ENCODE measurements around the gene THOC1.

THOC1 gene

DNA sequence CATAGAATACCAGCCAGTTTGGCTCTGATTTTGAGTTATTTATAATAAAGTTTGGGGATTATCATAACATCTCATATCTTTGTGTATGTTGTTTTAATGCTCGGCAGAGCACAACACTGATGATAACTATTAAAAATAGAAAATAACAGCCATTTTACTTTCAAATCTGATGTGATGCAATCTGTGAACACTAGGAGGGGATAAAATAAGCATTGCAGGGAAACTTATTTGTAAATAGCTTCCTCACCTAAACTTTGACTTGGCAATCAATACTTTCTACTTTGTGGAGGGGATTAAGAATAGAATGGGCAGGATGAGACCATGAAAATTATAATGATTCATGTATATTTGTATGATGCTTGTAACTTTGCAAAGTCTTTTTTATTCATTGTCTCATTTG, 55.1 kb downstream of the THOC1 start:
- Histone ChIP-seq H3K27me3 (replicated peaks in 2 of 5; ENCODE audit: control insufficient read depth in 4 of 5, insufficient read depth in 5 of 5, low read length in 4 of 5) (no peaks in the 10 kb centered on the region), H3K27ac (ENCODE audit: insufficient read depth in 1 of 2, low read depth in 1 of 2, low read length in 2 of 2, poor library complexity in 1 of 2, severe bottlenecking in 2 of 2) (no peak overlapping the region), H3K4me1 (ENCODE audit: control extremely low read depth in 1 of 4, control insufficient read depth in 4 of 4, insufficient read depth in 4 of 4, low read length in 3 of 4) (no peaks in the 10 kb centered on the region), H3K9me3 (ENCODE audit: control extremely low read depth in 1 of 5, control insufficient read depth in 4 of 5, insufficient read depth in 2 of 5, low read depth in 1 of 5, low read length in 4 of 5) (no peaks in the 10 kb centered on the region), H3K36me3 (ENCODE audit: control insufficient read depth in 4 of 4, insufficient read depth in 4 of 4, low read length in 3 of 4) (peaks cover 20 to 84% (median 53%) of the 10 kb centered on the region in 4 experiments), H3K4me3 (ENCODE audit: control insufficient read depth in 1 of 7, extremely low read depth in 1 of 7, insufficient read depth in 4 of 7, low read depth in 2 of 7, low read length in 6 of 7) (no peak overlapping the region)
- peak; percentile 16 to 30 (median 24) for DNase-seq
- no CpG with 5 or more reads among the region's 1 CpG for WGBS (ENCODE audit: insufficient coverage)
- ChIA-PET CTCF (interaction anchor here (1.0 to 1.6 kb wide), 4 partner anchors 28 to 403 kb away, joined by 3 to 4 read pairs (median 3); partner anchors contain the start of gene THOC1), POLR2A (no interaction called here)

DNA sequence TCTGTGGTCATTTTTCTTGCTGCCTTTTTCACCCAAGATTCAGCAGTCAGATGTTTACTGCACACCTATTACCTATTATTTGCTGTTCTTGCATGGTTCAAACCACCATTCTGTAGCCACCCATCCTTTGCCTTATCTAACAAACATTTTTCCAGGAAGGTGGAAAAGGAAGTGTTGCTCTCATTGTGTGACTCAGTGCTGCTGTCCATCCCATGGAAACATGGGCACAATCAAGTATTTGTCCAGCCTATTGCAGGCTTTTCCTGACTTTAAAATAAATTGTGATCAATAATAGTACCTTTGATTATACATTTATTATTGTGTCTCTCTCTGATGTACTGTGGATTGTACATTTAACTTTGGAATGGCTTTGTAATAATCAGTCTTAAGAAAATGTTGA, 56.3 kb downstream of the THOC1 start:
- peaks cover 24 to 72% (median 48%) of the 10 kb centered on the region in 4 experiments for H3K36me3 ChIP-seq (ENCODE audit: control insufficient read depth in 4 of 4, insufficient read depth in 4 of 4, low read length in 3 of 4)

DNA sequence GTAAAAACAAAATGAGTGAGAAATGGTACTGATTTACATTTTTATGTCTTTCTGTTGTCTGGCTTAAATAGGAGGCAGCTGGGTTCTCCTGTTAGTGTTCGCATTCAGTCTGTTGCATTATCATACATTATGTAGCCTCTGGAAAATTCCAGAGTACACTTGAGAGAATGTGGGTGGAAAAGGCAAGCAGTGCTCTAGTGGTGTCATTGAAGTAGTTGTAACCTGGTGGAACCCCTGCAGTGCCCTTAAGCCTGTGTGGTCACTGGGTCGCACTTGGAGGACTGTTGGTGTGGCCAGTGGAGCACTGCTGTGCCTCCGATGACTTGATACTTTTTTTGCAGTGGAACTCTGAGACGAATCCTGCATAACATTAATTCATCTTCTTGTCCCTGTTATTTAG, 57.1 kb downstream of the THOC1 start:
- Histone ChIP-seq H3K4me1 (ENCODE audit: control extremely low read depth in 1 of 4, control insufficient read depth in 4 of 4, insufficient read depth in 4 of 4, low read length in 3 of 4) (no peaks in the 10 kb centered on the region), H3K27me3 (replicated peaks in 2 of 5; ENCODE audit: control insufficient read depth in 4 of 5, insufficient read depth in 5 of 5, low read length in 4 of 5) (no peaks in the 10 kb centered on the region), H3K4me3 (ENCODE audit: control insufficient read depth in 1 of 7, extremely low read depth in 1 of 7, insufficient read depth in 4 of 7, low read depth in 2 of 7, low read length in 6 of 7) (no peak overlapping the region), H3K9me3 (ENCODE audit: control extremely low read depth in 1 of 5, control insufficient read depth in 4 of 5, insufficient read depth in 2 of 5, low read depth in 1 of 5, low read length in 4 of 5) (no peaks in the 10 kb centered on the region), H3K36me3 (ENCODE audit: control insufficient read depth in 4 of 4, insufficient read depth in 4 of 4, low read length in 3 of 4) (peaks cover 29 to 71% (median 49%) of the 10 kb centered on the region in 4 experiments), H3K27ac (ENCODE audit: insufficient read depth in 1 of 2, low read depth in 1 of 2, low read length in 2 of 2, poor library complexity in 1 of 2, severe bottlenecking in 2 of 2) (no peak overlapping the region)
- DNase-seq = no peak
- ChIA-PET CTCF (interaction anchor here (1.5 kb wide), 1 partner anchor 408 kb away, joined by 4 read pairs; no protein-coding TSS in a partner anchor), POLR2A (no interaction called here)
- 100% methylated on average over 1 of the region's 4 CpGs for whole genome bisulfite sequencing (ENCODE audit: insufficient coverage)

More for the DNA sequence above, 56.3 kb downstream of the THOC1 start:
- no peak overlapping the region for H3K4me3 ChIP-seq (ENCODE audit: control insufficient read depth in 1 of 7, extremely low read depth in 1 of 7, insufficient read depth in 4 of 7, low read depth in 2 of 7, low read length in 6 of 7)
- ChIA-PET POLR2A (no interaction called here), CTCF (interaction anchor here (1.3 to 1.5 kb wide), 2 partner anchors 19 to 407 kb away, joined by 4 to 5 read pairs; no protein-coding TSS in a partner anchor)
- no peaks in the 10 kb centered on the region for H3K27me3 ChIP-seq (replicated peaks in 2 of 5; ENCODE audit: control insufficient read depth in 4 of 5, insufficient read depth in 5 of 5, low read length in 4 of 5)
- no peaks in the 10 kb centered on the region for H3K9me3 ChIP-seq (ENCODE audit: control extremely low read depth in 1 of 5, control insufficient read depth in 4 of 5, insufficient read depth in 2 of 5, low read depth in 1 of 5, low read length in 4 of 5)
- no peak overlapping the region for H3K27ac ChIP-seq (ENCODE audit: insufficient read depth in 1 of 2, low read depth in 1 of 2, low read length in 2 of 2, poor library complexity in 1 of 2, severe bottlenecking in 2 of 2)
- no peak for DNase-seq
- no peaks in the 10 kb centered on the region for H3K4me1 ChIP-seq (ENCODE audit: control extremely low read depth in 1 of 4, control insufficient read depth in 4 of 4, insufficient read depth in 4 of 4, low read length in 3 of 4)

DNA sequence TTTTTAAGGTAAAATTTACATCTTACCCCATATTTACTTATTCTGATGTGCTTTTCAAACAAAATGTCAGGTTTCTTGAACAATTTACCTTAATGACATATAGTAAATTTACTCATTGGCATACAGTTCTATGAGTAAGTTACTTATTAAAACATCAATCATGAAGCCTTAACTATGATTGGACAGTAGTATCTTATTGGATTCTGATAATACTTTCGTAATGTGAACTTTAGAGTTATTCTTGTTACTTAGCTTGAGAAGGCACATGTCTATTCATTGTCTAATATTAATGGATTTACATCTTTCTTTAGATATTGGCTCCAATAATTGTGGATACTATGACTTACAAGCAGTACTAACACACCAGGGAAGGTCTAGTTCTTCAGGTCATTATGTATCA, 57.8 kb downstream of the THOC1 start:
- no peak for DNase-seq
- Histone ChIP-seq H3K9me3 (ENCODE audit: control extremely low read depth in 1 of 5, control insufficient read depth in 4 of 5, insufficient read depth in 2 of 5, low read depth in 1 of 5, low read length in 4 of 5) (no peaks in the 10 kb centered on the region), H3K27me3 (replicated peaks in 2 of 5; ENCODE audit: control insufficient read depth in 4 of 5, insufficient read depth in 5 of 5, low read length in 4 of 5) (no peaks in the 10 kb centered on the region), H3K27ac (ENCODE audit: insufficient read depth in 1 of 2, low read depth in 1 of 2, low read length in 2 of 2, poor library complexity in 1 of 2, severe bottlenecking in 2 of 2) (no peak overlapping the region), H3K36me3 (ENCODE audit: control insufficient read depth in 4 of 4, insufficient read depth in 4 of 4, low read length in 3 of 4) (peaks cover 28 to 71% (median 50%) of the 10 kb centered on the region in 4 experiments), H3K4me3 (ENCODE audit: control insufficient read depth in 1 of 7, extremely low read depth in 1 of 7, insufficient read depth in 4 of 7, low read depth in 2 of 7, low read length in 6 of 7) (no peak overlapping the region), H3K4me1 (ENCODE audit: control extremely low read depth in 1 of 4, control insufficient read depth in 4 of 4, insufficient read depth in 4 of 4, low read length in 3 of 4) (no peaks in the 10 kb centered on the region)
- WGBS (ENCODE audit: insufficient coverage) = no CpG with 5 or more reads among the region's 1 CpG
- POLR2A ChIA-PET = no interaction called here
- CTCF ChIA-PET = interaction anchor here (1.5 kb wide), 1 partner anchor 408 kb away, joined by 4 read pairs; no protein-coding TSS in a partner anchor

DNA sequence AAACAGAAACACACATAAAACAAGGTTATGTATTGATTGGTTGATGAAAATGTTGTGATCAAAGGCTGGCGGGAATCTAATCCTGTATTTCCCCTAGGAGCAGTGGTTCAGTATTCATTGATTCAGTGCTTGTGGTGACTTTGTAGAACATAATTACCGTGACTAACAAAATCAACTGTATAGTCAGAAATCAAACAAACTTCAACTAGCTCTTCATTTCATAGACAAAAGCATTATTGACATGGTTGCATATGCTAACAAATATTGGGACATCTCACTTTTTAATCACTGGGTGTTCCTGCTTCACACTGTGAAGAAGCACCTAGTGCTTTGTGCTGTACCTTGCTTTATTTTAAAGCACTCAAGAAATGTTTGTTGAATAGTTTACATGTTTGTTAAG, 68.1 kb downstream of the THOC1 start:
- peaks cover 23 to 68% (median 53%) of the 10 kb centered on the region in 4 experiments for H3K36me3 ChIP-seq (ENCODE audit: control insufficient read depth in 4 of 4, insufficient read depth in 4 of 4, low read length in 3 of 4)
- WGBS (ENCODE audit: insufficient coverage) = no CpG with 5 or more reads among the region's 2 CpGs
- CTCF ChIA-PET = interaction anchor here (0.6 to 1.6 kb wide), 2 partner anchors 18 to 30 kb away, joined by 3 to 4 read pairs; no protein-coding TSS in a partner anchor

DNA sequence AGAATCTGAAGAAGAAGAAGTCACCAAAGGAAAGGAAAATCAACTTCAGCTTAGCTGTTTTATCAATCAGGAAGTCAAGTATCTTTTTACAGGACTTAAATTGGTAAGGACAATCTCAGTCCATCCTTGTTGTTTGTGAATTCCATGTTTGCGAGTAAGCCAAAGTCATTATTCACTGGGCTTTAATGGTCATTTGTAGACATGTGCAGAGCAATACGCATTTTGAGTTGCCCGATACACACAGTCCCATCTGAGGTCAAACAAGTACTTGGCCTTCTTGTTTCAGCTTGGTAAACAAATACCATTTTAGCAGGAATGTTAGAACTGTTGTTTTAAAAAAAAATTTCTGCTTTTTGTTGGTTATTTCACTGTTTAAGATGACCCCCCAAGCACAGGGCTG, 68.6 kb downstream of the THOC1 start:
- H3K27ac ChIP-seq (ENCODE audit: insufficient read depth in 1 of 2, low read depth in 1 of 2, low read length in 2 of 2, poor library complexity in 1 of 2, severe bottlenecking in 2 of 2) = no peak overlapping the region
- no peak overlapping the region for H3K4me3 ChIP-seq (ENCODE audit: control insufficient read depth in 1 of 7, extremely low read depth in 1 of 7, insufficient read depth in 4 of 7, low read depth in 2 of 7, low read length in 6 of 7)
- no peaks in the 10 kb centered on the region for H3K9me3 ChIP-seq (ENCODE audit: control extremely low read depth in 1 of 5, control insufficient read depth in 4 of 5, insufficient read depth in 2 of 5, low read depth in 1 of 5, low read length in 4 of 5)
- 100% methylated on average over 3 of the region's 3 CpGs for WGBS (ENCODE audit: insufficient coverage)
- no peak for DNase-seq
- H3K36me3 ChIP-seq (ENCODE audit: control insufficient read depth in 4 of 4, insufficient read depth in 4 of 4, low read length in 3 of 4) = peaks cover 20 to 63% (median 49%) of the 10 kb centered on the region in 4 experiments
- no peaks in the 10 kb centered on the region for H3K4me1 ChIP-seq (ENCODE audit: control extremely low read depth in 1 of 4, control insufficient read depth in 4 of 4, insufficient read depth in 4 of 4, low read length in 3 of 4)
- H3K27me3 ChIP-seq (replicated peaks in 2 of 5; ENCODE audit: control insufficient read depth in 4 of 5, insufficient read depth in 5 of 5, low read length in 4 of 5) = no peaks in the 10 kb centered on the region
- ChIA-PET CTCF (interaction anchor here (1.6 kb wide), 1 partner anchor 18 kb away, joined by 3 read pairs; no protein-coding TSS in a partner anchor), POLR2A (no interaction called here)

More for the DNA sequence above, 68.1 kb downstream of the THOC1 start:
- Histone ChIP-seq H3K27ac (ENCODE audit: insufficient read depth in 1 of 2, low read depth in 1 of 2, low read length in 2 of 2, poor library complexity in 1 of 2, severe bottlenecking in 2 of 2) (no peak overlapping the region), H3K4me1 (ENCODE audit: control extremely low read depth in 1 of 4, control insufficient read depth in 4 of 4, insufficient read depth in 4 of 4, low read length in 3 of 4) (no peaks in the 10 kb centered on the region), H3K9me3 (ENCODE audit: control extremely low read depth in 1 of 5, control insufficient read depth in 4 of 5, insufficient read depth in 2 of 5, low read depth in 1 of 5, low read length in 4 of 5) (no peaks in the 10 kb centered on the region), H3K27me3 (replicated peaks in 2 of 5; ENCODE audit: control insufficient read depth in 4 of 5, insufficient read depth in 5 of 5, low read length in 4 of 5) (no peaks in the 10 kb centered on the region), H3K4me3 (ENCODE audit: control insufficient read depth in 1 of 7, extremely low read depth in 1 of 7, insufficient read depth in 4 of 7, low read depth in 2 of 7, low read length in 6 of 7) (no peak overlapping the region)
- no peak for DNase-seq
- POLR2A ChIA-PET = no interaction called here

DNA sequence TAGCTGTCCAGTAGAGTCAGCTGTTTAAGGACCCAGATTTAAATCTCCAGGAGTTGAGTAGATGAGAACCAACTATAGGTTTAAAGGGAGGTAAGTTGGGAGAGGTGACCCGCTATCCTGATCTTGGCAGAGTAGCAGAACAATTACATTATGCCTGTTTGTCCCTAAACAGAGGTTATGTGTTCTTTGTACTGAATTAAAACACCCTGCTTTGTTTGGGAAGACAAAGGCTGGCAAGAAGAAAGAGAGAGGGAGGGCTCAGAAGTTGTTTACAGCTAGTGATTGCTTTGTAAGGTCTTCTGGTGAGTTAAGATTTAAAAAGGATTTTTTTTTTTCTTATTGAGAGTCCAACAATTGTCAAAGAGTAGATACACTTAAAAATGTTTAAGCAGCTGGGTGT, 72.2 kb downstream of the THOC1 start:
- Histone ChIP-seq H3K27ac (ENCODE audit: insufficient read depth in 1 of 2, low read depth in 1 of 2, low read length in 2 of 2, poor library complexity in 1 of 2, severe bottlenecking in 2 of 2) (no peak overlapping the region), H3K9me3 (ENCODE audit: control extremely low read depth in 1 of 5, control insufficient read depth in 4 of 5, insufficient read depth in 2 of 5, low read depth in 1 of 5, low read length in 4 of 5) (no peaks in the 10 kb centered on the region), H3K4me3 (ENCODE audit: control insufficient read depth in 1 of 7, extremely low read depth in 1 of 7, insufficient read depth in 4 of 7, low read depth in 2 of 7, low read length in 6 of 7) (no peak overlapping the region), H3K4me1 (ENCODE audit: control extremely low read depth in 1 of 4, control insufficient read depth in 4 of 4, insufficient read depth in 4 of 4, low read length in 3 of 4) (no peaks in the 10 kb centered on the region), H3K27me3 (replicated peaks in 2 of 5; ENCODE audit: control insufficient read depth in 4 of 5, insufficient read depth in 5 of 5, low read length in 4 of 5) (no peaks in the 10 kb centered on the region), H3K36me3 (ENCODE audit: control insufficient read depth in 4 of 4, insufficient read depth in 4 of 4, low read length in 3 of 4) (peaks cover 14 to 41% (median 30%) of the 10 kb centered on the region in 4 experiments)
- DNase-seq = no peak
- CTCF ChIA-PET = no interaction called here
- POLR2A ChIA-PET = interaction anchor here (0.5 kb wide), 1 partner anchor 306 kb away, joined by 3 read pairs; no protein-coding TSS in a partner anchor
- WGBS (ENCODE audit: insufficient coverage) = 100% methylated on average over 1 of the region's 1 CpG

Data from common myeloid progenitor, CD34-positive (primary cell).